ENCODE results near the gene SPINT4.
"Not testable (repeated sequence)": the region's sequence is repeated elsewhere in the genome, so short reads cannot be mapped to it uniquely, and the experiment has no call there.

- TF ChIP-seq CTCF, POLR2A (IDR thresholded peaks at IDR 0.05): not testable (repeated sequence)
Observed at GRCh38 chr20:45693346-45693745, 28.8 kb upstream of the SPINT4 start.
